22Rv1 (cell line): ENCODE data around the gene PALM2AKAP2.

Source experiments
- CTCF ChIP-seq: fragments of 450-650 bp; IDR thresholded peaks from 2 replicates; pipeline ENCODE4 v1.5.1; 2017; ENCODE audit warnings: mild to moderate bottlenecking
- ZFX ChIP-seq: fragments of 450-650 bp; IDR thresholded peaks from 2 replicates; pipeline ENCODE4 v1.6.1; 2017; ENCODE audit warnings: antibody characterized with exemption, borderline replicate concordance

GRCh38 chr9:109794361-109795012 lies 14.5 kb downstream of the PALM2AKAP2 start:
- TF ChIP-seq ZFX: no peak
- no peak for TF ChIP-seq CTCF
